Left forelimb (tissue), 1 donor: Measurements from ENCODE around the gene PRR23E.

ENCODE experiments used
- DNase-seq: peaks from one replicate; pipeline ENCODE4 v3.0.0-alpha.2; 2018; ENCODE audit warnings: low spot score

The PRR23E gene

DNA sequence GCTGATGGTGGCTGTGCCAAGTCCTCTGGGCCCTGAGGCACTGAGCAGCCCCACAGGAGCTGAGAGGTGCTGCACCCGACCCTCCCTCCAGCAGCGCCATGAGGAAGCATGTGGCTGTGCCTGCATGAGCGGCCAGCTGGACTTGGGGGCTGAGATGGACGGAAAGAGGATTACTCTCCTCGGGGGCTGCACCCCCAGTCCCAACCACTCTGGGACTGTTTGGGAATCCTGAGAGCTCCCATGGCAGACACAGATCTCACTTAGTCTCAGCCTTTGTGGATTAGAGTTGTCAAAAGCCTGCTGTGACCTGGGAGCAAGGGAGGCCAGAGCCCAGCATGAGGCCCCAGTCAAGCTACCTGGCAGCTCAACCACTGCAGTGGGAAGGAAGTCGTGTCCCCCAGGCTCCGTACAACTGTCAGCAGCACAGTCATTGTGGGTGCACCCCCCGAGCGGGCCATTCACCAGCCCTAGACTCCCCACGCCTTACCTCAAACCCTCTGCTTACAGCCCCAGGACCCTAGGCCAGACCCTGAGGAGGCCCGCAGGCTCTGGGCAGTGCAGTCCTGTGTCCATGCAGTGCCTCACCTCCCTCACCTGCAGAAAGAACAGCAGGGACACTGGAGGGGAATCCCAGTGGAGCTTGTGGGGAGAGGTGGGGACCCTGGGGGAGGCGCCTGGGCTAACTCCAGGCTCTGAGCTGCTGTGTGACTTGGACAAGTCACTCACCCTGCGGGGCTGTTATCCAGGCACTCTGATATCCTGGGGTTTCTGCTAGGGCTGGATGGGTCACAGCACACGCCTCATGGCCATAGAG lies 17.1 kb downstream of the PRR23E start:
- DNase-seq: peak; percentile 55

DNA sequence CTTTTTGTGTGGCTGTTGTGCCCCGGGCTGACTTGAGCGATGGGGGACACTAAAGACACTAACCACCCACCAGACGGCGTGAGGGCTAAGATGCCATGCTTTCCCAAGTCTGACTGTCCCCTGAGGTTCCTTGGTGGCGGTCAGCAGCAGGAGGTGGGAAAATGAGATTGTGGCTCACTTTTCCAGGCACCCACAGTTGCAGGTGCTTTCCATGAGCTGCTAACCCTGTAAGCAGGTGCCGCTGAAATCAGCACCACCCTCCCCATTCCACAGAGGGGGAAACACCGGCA lies 17.7 kb downstream of the PRR23E start:
- DNase-seq: peak; percentile 28

DNA sequence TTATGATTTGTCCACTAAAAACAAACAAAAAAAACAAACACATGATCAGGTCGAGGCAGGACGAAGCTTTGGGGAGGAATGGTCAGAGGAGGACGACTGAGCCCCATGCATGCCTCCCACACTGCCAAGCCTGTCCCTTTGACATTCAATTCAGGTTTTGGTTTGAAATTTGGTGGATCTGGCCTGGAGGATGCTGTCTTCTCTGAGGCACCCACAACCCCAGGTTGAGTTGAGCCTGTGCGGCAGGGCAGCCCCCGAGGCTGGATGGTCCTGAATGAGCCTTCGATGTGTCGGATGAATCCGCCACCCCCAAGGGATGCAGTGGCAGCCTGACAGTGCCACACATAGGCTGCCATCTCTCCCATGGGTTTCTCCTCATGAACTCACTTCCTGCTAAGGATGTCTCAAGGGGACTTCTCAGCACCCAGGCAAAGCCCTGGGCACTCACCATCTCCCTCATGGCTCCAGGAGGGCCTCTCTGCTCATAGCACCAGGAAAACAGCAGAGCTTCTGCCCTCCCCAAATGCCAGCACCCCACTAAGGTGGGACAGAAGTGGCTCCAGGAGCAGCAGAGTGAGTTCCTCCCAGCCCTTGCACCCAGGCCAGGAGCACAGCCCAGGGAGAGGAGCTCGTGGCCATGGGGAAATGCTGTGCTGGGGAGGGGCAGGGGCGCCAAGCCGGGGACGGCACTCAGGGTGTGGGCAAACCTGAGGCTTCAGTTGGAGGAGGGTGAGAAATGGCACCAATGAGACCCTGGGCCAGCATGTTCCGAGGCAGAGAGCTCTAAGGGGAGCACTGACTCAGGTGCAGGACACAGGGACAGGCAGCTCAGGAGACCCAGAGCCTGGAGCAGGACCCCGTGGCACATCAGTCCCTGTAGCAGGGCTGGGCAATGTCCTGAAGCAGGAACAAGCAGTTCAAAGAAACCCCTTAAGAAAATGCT lies 18.5 kb downstream of the PRR23E start:
- peak; percentile 34 for DNase-seq

DNA sequence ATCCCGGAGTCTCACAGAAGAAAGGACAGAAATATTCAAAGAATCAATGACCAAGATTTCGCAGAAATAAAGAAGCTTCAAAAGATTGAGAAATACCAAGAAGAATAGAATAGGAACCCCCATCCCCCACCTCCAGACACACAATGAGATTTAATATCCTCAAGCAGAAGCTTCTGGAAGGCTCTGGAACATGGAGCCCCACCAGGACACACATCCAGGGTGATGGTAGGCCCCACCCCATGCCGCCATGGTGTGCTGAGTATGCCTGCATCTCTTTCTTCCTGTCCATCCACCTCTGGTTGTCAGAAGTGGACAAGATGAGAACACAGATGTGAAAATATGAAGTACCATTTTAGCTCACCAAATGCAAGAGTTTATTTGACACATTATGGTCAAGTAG lies 19.3 kb downstream of the PRR23E start:
- peak; percentile 28 for DNase-seq

DNA sequence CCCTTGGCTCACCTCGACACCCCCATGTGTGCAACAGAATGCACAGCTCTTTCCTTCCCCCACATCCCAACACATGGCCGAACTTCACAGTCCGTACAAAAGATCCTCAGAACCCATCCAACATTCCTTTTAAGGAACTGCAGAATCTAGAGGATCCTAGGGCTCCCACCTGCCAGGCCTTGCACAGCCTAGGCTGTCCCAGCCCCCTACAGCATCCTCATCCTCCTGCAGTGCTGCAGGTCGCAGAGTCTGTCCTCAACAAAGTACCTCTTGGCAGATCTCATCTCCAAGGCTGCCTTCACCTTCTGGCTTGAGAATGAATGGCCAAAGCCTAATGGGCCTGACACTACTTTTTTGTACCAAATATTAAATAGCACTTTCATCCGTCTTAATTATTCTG lies 19.8 kb downstream of the PRR23E start:
- DNase-seq: no peak

DNA sequence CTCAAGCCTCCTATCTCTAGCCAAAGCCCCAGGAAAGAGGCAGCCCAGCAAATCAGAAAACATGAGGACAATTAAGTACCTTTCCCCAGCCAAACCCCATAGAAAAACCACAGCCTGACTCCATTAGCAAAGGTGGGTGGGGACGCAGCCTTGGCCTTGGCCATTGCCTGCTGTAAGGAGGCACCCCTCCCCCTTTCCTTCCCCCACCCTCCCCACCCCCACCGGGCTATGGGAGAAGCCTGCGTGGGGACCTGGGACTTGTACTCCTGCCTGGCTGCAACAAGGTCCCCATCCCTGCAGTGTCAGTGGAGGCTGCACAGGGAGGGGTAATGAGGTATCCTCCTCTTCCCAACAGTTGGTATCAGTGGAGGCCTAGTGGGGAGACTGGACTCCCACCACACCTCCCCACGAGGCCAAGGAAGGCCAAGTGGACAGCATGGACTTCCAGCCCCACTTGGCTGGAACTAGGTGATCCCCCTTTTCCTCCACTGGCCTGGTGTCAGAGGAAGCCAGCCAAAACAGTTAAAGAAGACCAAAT lies 20.5 kb downstream of the PRR23E start:
- peak; percentile 41 for DNase-seq

DNA sequence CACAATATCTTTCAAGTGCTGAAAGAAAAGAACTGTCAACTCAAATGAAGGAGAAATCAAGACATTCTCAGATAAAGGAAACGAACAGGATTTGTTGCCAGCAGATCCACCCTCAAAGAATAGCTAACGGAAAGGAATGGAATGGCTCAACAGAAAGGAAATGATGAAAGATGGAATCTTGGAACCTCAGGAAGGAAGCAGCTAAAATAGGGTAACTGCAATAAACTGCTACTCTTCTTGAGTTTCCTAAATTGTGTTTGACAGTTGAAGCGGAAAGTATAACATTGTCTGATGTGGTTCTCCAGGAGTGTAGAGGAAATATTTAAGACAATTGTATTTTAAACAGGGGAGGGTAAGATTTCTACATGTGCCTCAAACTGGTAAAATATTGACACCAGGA lies 22.0 kb downstream of the PRR23E start:
- no peak for DNase-seq

DNA sequence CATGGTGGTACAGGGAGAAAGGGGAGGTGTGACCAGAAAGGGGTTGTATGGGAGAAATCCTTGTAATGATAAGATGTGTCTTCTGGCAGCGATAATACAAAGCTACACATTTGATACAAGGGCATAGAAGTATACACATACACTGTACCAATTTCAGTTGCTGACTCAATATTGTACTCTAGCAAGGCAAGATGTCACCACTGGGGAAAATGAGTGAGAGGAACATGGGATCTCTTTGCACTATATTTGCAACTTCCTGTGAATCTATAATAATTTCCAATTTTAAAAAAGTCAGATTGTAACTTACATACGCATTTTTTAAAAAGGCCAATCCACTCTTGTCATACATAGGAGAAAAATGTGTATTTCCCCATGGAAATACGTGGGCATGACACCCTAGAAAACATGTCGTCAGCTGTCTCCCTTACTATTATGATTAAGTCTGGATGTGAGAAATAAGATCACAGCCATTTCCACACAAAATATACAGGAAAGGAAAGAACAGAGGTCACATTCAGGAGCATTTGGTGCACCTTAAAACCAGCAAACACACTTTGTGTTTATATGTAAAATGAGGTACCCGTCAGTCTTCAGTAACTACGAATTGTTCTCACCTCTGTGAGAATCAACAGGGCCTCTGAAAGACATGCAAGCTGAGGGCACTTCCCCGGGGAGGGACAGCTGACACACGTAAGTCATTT lies 22.9 kb downstream of the PRR23E start:
- no peak for DNase-seq

DNA sequence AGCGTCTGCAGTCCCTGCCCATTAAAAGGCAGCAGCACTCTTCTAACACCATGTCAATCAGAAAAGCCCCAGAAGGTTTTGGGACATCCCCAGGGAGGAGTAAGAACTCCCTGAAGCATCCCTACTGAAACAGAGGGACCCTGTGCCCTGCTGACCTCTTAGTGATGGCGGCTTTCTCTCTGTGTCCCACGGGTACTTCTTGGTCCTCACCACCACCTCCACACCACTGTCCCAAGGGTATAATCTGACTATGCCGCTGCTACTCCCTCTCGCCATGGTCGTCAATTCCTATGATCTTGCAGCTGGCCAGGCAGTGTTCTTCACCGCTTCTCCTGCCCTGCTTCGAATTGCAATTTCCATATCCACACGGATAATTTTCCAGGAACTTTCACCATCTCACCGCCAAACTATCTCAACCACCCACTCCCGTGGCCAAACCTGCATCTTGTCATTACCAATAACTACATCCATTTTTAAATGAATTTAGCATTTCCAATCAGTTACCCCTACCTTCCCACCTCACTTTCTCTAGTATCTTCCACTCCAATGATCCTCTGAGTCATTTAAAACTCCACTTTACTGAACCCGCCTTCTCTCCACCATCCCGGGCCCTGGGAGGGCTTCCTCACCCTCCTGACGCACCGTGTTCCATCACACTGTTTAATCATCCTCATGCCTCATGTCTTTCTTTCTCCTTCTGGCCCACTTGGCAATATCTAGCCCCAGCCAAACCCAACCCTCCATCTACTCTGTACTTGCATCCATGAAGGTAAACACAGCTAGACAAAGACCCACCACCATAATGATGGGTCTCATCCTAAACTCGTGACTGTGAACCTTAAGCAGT lies 23.7 kb downstream of the PRR23E start:
- no peak for DNase-seq

DNA sequence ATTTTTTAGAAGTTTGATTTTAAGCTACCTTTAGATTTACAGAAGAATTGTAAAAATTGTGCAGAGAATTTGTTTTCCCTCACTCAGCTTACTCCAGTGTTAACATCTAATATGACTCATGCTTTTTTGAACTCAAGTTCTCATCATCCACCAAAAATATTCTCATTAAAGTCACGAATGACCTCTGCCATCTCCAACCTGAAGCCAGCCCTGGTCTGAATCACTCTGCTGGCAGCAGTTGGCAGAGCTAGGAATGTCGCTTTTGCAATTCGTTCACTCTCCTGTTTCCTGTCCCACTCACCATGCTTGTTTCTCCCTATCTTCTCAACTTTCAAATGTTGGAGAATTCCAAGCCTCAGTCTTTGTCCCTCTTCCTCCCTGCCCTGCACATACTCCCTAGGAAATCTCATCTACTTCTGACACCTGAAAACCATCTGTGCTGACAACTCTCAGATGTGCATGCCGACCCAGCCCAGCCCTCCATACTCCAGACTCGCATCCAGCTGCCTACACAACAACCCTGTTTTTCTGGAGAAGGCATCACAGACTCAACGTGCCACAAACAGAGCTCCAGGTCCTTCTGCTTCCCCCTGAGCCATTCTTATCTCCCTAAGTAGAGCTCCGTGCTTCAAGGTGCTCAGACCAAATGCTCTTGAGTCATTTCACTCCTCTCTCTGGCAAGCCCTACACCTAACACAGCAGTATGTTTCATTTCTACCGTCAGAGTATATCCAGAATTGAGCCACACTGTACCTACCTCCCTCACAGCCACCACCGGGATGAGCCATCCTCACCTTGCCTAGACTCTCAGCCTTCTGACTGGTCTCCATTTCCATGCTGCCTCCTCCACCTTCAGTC lies 24.9 kb downstream of the PRR23E start:
- no peak for DNase-seq

DNA sequence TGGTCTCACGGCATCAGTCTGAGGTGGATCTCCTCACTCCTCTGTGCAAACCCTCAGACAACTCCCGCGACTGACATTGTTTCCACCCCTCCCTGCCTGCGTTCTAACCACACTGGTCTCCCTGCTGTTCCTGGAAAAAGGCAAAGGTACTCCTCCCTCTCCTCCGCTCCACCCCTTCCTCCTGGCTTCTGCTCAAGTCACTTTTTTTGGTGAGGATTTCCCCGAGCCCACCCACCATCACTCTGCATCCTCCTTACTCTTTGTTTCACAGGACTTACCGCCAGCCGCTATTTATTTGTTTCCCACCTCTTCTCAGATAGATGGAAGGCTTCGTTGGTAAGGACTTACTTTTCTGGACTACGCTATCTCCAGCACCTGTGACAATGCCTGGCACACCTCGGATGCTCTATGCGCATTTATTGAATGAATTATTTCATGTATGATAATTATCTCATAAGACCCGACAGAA lies 25.6 kb downstream of the PRR23E start:
- DNase-seq: no peak

DNA sequence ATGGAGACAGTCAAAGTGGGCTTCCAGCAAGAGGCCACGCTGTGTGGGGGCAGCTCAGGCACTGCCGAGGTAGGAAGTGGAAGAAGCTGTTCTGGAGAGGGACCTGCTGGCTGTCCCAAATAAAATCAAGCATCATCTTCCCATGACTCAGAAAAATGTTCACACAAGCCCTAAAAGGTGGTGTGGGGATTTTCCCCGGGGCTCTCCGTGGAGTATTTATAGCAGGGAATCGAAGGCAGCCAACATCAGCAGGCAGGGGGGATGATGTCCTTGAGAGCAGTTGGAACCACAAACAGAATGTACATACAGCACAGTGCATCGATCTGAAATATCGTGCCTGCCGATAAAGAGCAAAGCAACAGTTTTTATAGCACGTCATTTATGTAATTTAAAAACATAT lies 27.6 kb downstream of the PRR23E start:
- no peak for DNase-seq

DNA sequence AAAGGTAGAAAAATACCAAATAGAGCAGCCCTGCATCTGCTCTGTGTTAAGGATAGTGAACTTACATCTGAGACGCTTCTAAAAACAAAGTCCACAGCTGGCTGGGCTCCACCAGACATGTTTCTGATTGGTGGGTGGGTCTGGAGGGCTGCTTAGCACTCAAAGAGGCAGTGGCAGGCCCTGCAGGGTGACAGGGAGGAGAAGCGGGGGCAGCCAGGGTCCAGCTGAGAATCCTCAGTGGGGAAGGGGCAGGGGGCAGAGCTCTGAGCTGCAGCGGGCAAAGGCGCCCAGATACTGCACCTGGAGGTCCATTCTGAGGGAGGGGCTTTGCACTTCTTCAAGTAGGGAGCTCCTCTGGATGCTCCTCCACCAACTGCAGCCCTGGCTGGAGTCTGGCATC lies 28.1 kb downstream of the PRR23E start:
- no peak for DNase-seq

DNA sequence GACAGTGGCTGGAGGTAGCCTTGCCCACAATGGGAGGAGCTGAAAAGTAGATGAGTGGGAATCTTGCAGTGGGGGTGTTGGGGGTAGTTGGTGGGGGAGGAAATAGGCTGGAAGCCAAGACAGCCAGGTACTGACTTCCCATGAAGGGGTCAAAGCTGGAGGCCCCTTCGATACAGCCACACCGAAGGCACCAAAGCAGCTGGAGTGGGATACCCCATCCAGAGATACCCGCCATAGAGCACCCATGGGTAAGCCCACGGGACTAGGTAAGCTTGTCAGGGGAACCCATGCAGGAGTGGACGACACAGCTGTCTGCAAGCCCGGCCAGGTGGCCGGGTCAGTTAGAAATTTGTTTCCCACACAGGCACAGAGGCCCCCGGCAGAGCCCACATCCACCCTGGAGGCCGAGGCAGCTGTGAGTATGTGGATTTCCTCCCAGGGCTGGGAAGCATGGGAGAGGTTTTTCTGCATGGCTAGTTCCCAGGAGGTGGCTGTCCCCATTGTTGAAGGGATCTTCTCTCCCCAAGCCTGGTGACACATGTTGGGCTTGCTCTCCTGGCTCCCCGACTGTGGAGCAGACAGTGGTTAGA lies 28.6 kb downstream of the PRR23E start:
- DNase-seq: no peak

DNA sequence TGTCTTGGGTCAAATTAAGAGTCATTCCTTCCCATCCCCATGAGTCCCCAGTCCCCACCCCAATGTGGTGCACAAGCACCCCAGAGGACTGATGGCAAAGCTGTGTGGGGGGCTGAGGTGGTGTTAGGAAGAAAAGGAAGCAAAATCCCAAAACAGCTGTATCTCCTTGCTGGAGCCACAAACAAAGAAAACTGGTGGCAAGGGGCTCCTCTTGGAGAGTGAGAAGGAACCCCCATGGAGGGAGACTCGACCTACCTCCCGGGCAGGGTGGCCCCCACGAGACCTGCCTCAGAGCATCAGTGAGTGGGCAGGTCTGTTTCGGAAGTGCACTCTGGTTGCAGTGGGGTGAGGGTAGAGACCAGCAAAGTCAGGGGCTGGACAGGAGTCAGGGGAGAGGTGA lies 29.2 kb downstream of the PRR23E start:
- no peak for DNase-seq

DNA sequence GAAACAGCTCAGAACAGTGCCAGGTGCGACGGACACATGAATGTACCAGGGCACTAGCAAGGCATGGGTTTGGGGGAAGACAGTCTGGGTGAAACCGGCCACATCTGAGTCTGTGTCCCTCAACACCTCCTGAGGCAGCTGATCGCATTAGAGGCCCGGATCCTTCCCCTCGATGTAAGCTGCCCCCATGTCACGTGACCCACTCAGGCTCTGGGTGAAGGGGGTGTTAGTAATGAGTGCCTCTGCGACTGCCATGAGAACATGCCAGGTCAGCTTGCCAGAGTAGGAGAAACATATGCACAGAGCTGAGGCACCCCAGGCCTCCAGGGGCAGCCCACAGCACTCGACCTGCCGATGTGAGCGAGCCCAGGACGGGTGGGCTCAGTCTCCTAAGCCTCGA lies 29.7 kb downstream of the PRR23E start:
- DNase-seq: no peak

DNA sequence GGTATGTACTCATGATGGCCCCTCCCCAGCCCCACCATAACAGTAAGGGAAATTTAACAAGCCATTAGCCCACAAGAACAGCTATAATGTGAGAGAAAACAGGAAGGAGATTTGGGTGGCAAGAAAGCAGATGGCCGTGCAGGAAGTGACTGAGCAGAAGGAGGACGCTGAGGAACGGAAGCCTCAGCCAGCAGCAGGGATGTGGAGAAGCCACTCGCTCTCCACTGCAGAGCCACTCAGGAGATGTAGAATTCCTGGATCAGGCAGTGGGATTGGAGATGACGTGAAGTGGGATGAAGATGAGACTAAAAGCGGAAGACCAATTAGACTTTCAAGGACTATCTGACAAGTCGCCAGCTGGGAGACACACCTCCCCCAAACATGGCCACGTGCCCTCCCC lies 31.2 kb downstream of the PRR23E start:
- no peak for DNase-seq

DNA sequence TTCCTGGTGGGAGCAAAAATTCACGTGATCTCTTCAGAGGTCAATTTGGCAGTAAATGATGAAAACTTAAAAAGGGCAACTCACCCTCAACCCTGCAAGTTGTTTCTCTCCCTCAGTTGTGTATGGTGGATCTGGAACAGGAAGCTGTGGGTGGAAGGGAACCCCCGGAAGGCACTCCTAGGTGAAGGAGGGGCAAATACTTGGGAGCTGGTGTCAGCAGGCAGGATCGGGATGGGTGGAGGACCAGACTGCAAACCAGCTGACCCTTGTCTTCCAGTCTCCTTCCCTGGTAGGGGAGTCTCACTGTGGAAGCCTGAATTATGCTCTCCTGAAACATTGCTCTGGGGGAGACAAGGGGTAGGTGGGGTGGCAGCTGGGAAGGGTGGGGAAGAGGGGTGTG lies 33.5 kb downstream of the PRR23E start:
- DNase-seq: no peak

DNA sequence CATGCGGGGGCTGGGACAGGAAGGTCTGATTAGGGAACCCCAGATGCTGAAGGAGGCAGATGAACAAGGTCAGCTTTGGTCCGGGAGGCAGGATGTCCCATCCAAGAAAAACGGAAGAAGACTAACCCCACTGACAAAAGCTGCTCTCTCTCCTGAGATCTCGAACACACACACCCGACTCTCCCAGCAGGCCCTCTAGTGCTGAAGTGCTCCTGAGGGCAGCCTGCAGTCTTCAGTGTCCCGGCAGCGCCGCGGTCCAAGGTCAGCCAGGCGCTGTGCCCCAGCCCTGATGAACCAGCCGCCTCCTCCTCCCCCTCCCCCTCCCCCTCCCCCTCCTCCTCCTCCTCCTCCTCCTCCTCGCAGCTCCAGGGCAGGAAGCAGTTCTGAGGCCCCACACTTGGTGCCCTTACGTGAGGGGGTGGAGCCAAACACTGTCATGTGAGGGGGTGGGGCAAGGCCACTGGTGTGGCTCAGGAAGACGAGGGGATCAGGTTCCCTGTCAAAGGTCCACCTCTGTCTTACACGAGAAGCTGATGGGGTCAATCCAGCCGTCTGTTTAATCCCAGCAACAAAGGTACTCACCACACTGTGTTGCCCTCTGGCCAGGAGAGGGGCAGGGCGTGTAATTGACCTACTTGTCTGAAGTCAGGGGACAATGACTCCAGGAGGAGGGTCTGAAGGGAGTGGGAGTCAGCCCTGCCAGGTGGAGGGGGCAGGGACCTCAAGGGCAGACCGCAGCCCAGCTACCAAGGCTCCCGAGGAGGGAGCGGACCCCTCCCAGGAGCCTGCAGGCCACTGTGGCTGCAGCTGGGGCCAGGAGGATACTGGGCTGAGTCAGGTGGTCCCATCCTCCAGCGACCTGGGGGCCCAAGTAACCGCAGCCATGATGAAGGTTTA lies 34.3 kb downstream of the PRR23E start:
- DNase-seq: no peak
